ENCODE data around the gene ARL1.
"Not testable (repeated sequence)": the region's sequence is repeated elsewhere in the genome, so short reads cannot be mapped to it uniquely, and the experiment has no call there.

The ARL1 gene

DNA sequence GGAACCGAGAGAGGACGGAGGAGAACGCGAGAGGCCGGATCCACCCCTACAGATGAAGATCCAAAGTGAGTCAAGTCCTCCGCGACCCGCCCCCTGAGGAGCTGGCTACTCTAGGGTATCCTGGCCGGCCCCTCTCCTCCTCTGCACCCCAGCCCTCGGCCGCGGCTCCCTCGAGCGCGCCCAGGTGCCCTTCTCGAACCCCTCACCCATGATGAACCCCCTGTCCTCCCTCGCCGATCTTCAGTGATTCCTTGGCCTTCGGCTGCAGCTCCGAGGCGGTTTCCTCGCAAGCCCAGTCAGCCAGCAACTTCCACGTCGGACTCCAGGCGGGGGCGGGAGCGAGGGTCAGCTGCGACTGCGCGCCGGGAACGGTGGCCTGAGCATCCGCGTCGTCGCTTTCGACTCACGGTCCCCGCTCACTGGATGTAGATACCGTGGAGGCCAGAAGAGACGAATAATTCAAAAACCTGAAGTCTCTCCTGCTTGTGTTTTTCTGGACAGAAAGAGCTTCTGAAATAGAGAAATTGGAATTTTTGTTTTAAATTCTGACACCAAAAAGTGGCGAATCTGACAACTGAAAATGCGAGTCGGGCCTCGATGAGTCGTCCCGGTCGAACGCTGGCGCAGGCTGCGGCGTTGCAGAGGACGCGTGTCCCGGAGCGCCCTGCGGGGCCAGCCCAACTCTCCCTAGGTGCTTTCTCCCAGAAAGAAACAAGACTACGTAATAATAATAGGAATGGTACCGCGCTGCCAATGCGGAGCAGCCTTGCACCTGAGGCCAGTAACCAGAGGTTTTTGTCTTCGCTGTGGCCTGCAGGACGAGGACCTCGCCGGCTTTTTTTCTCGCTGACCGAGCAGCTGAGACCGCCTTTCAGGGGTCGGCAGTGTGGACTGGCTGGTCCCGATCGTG, at the start of gene ARL1:
TSS of gene ARL1 (minus strand) at position 337 of the 910 bp plus-strand sequence. CDS start at position 210, 127 bp downstream.
- TF ChIP-seq ZFX (IDR thresholded peaks at IDR 0.05) (peak; percentile 43; the same call in 1 of the 2 replicates), CTCF (conservative IDR thresholded peaks at IDR 0.05) (no peak)
- H3K27ac ChIP-seq, result peak within 1 kb of the TSS; percentile 94

GRCh38 chr12:101455685-101456084, 48.1 kb upstream of the ARL1 start:
- TF ChIP-seq ZFX (IDR thresholded peaks at IDR 0.05) (no peak), CTCF (conservative IDR thresholded peaks at IDR 0.05) (no peak)
- no peak overlapping the region for H3K27ac ChIP-seq

DNA sequence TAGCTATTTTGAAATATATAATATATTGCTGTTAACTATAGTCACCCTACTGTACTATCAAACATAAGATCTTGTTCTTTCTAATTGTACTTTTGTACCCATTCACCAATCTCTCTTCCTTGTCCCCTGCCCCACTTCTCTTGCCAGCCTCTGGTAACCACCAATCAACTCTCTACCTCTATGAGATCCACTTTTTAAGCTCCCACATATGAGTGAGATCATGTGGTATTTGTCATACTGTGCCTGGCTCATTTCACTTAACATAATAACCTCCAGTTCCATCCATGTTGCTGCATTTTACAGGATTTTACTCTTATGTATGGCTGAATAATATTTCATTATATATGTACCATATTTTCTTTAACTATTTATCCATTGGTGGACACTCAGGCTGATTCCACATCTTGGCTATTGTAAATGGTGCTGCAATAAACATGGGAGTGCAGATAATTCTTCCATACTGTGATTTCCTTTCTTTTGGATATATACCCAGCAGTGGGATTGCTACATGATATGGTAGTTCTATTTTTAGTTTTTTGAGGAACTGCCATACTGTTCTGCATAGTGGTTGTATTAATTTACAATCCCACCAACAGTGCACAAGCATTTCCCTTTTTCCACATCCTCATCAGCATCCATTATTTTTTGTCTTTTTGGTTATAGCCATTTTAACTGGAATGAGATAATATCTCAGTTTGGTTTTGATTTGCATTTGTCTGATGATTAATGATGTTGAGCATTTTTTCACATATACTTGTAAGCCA, 34.1 kb upstream of the ARL1 start:
- TF ChIP-seq ZFX (IDR thresholded peaks at IDR 0.05), result no peak
- no peak for TF ChIP-seq CTCF (conservative IDR thresholded peaks at IDR 0.05)
- no peak overlapping the region for H3K27ac ChIP-seq

GRCh38 chr12:101439236-101439635, 31.7 kb upstream of the ARL1 start:
- no peak overlapping the region for H3K27ac ChIP-seq
- no peak for TF ChIP-seq CTCF (conservative IDR thresholded peaks at IDR 0.05)
- no peak for TF ChIP-seq ZFX (IDR thresholded peaks at IDR 0.05)

- no peak overlapping the region for H3K27ac ChIP-seq
- TF ChIP-seq ZFX (IDR thresholded peaks at IDR 0.05), result no peak
- no peak for TF ChIP-seq CTCF (conservative IDR thresholded peaks at IDR 0.05)
These were observed 28.6 kb upstream of the ARL1 start for GRCh38 chr12:101436136-101436535.

DNA sequence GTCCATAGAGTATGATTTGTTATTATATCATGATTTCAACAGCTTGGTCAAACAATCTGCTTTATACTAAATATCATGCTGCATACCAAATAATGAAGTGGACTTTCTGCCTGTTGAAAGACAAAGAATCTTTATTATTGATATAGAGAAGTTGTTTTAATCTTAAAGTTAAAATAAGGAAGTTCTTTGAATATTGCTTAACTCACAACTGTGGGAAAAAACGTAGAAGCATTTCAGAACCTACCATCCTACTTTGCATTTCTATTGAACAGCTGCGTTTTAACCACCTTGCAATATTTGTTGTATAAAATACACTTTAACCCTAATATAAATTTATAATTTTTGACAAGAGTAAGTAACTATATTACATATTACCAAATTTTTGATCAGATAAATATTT, 22.9 kb upstream of the ARL1 start:
- no peak for TF ChIP-seq ZFX (IDR thresholded peaks at IDR 0.05)
- no peak for TF ChIP-seq CTCF (conservative IDR thresholded peaks at IDR 0.05)
- no peak overlapping the region for H3K27ac ChIP-seq

DNA sequence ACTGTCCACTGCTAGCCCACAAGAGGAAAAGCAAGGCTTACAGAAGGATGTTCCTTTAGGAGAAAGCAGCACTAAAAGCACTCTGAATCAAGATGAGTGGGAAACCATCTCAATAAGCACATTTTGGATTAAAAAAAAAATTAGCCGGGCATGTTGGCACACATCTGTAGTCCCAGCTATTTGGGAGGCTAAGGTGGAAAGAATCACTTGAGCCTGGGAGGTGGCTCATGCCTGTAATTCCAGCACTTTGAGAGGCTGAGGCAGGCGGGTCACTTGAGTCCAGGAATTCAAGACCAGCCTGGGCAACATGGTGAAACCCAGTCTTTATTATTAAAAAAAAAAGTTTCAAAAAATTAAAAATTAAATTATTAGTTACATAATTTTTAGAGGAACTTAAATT, 17.0 kb upstream of the ARL1 start:
- H3K27ac ChIP-seq, result no peak overlapping the region
- TF ChIP-seq ZFX (IDR thresholded peaks at IDR 0.05), result no peak
- TF ChIP-seq CTCF (conservative IDR thresholded peaks at IDR 0.05), result no peak

DNA sequence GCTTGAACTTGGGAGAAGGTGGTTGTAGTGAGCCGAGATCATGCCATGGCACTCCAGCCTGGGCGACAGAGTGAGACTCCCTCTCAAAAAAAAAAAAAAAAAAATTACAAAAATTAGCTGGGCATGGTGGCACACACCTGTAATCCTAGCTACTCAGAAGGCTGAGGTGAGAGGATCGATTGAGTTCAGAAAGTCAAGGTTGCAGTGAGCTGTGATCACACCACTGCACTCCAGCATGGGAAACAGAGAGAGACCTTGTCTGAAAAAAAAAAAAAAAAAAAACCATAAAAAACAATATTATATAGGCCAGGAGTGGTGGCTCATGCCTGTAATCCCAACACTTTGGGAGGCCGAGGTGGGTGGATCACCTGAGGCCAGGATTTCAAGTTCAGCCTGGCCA, 14.5 kb upstream of the ARL1 start:
- not testable (repeated sequence) for H3K27ac ChIP-seq
